Loucy (cell line): ENCODE measurements around the gene BBS4.

ENCODE experiments used
- CTCF ChIP-seq: fragments of 200-600 bp; sonication (generic); conservative IDR thresholded peaks from 2 replicates; pipeline ENCODE4 v1.5.1; 2014; ENCODE audit warnings: mild to moderate bottlenecking, antibody characterized with exemption, low read length
- EZH2phosphoT487 ChIP-seq: fragments of 200-600 bp; IDR thresholded peaks from 2 replicates; pipeline ENCODE4 v1.6.1; 2018; ENCODE audit warnings: antibody characterized with exemption, mild to moderate bottlenecking, moderate library complexity, borderline replicate concordance

DNA sequence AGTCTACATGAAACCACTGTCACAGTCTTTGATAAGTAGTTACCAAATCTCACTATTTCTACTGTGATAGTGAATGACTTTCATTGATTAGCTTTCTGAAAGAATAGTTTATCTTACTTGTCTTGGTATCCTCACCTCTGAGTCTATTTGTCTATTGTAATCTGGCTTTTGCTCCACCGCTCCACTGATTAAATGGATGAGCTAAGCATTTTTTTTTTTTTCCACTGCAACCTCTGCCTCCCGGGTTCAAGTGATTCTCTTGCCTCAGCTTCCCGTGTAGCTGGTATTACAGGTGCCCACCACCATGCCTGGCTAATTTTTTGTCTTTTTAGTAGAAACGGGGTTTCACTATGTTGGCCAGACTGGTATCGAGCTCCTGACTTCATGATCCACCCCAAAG lies 12.9 kb downstream of the BBS4 start:
- no peak for TF ChIP-seq CTCF
- TF ChIP-seq EZH2phosphoT487, result no peak
